Stimulated activated naive B cell treated with anti-CD40 and anti-IgM and Interleukin-4, amounts not matched to agents 10 μg/mL and 1 μg/mL and 100 μg/mL, for 72 hours (primary cell): Measurements from ENCODE around the gene RGN.

Experiments
- ATAC-seq, 2 donors: fragments of 150-1000 bp; cut with Tn5 transposase; replicated peaks; 2 replicates each; pipeline ENCODE4 v1.10.0; 2021; ENCODE audit warnings: moderate library complexity in 1 of 2
- DNase-seq: peaks from one replicate; pipeline ENCODE4 v3.0.0; 2021
- H3K27ac Mint-ChIP-seq: one replicate; pipeline ENCODE4 v1.8.0; 2022; ENCODE audit warnings: mild to moderate bottlenecking, mixed read lengths
- H3K27me3 Mint-ChIP-seq, 2 donors: one replicate each; pipeline ENCODE4 v1.8.0; 2022; ENCODE audit warnings: mixed read lengths in 2 of 2
- H3K36me3 Mint-ChIP-seq, 2 donors: one replicate each; pipeline ENCODE4 v1.8.0; 2022; ENCODE audit warnings: mixed read lengths in 2 of 2, mild to moderate bottlenecking in 1 of 2
- H3K4me1 Mint-ChIP-seq, 2 donors: one replicate each; pipeline ENCODE4 v1.8.0; 2022; ENCODE audit warnings: mixed read lengths in 2 of 2, mild to moderate bottlenecking in 1 of 2
- H3K4me3 Mint-ChIP-seq, 2 donors: one replicate each; pipeline ENCODE4 v1.8.0; 2022; ENCODE audit warnings: mild to moderate bottlenecking in 2 of 2, mixed read lengths in 2 of 2, moderate library complexity in 1 of 2
- H3K9me3 Mint-ChIP-seq, 2 donors: one replicate each; pipeline ENCODE4 v1.8.0; 2022; ENCODE audit warnings: mixed read lengths in 2 of 2, mild to moderate bottlenecking in 1 of 2

Gene RGN

DNA sequence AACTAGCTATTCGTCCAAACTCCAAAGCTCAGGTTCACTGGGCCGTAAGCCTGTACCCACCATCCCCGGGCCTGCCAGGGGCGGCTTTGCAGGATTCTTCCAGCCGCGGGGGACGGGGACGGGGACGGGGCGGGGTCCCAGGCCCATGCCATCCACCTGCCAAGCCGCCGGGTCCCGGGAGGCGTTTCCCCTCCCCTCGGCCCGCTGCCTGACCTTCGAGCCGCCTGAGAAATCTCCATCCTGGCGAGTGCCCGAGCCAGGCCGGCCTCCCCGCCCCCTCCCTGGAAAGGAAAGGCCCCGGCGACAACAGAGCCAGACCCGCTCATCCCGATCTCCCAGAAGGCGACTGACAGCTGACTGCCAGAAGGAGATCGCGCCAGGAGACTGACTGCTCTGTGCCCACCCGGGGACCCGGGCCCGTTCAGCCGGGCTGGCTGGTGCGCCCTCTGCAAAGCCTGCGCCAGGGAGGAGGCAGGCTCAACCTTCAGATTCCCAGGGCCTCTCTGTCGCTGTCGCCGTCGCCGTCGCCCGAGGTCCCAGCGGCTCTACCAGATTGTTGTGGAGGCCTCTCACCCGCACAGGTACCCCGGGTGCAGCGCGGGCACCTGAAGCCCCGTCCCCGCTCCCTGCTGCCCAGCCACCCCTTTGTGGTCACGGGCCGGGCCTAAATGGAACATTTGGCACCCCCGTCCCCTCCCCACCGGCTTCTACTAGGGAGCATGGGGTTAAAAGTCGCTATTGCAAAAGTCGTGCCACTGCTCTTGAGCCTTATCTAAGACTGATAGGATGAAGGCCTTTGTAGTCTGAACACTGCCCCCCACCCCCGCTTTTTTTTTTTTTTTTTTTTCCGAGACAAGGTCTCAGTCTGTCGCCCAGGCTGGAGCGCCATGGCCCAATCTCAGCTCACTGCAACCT, at the start of gene RGN:
Gene RGN, plus strand, starts transcription at position 315 of the 915 bp plus-strand sequence. CDS start 2,702 bp downstream, outside the sequence.
- H3K4me3 Mint-ChIP-seq: no peak within 1 kb of the TSS
- no peak within 1 kb of the TSS for H3K27ac Mint-ChIP-seq
- H3K9me3 Mint-ChIP-seq: no peaks in the 10 kb centered on the region
- no peaks in the 10 kb centered on the region for H3K4me1 Mint-ChIP-seq
- H3K27me3 Mint-ChIP-seq: no peaks in the 10 kb centered on the region
- ATAC-seq (no peak), DNase-seq (no peak)
- H3K36me3 Mint-ChIP-seq: peaks cover under 1% of the 10 kb centered on the region in 2 donors

DNA sequence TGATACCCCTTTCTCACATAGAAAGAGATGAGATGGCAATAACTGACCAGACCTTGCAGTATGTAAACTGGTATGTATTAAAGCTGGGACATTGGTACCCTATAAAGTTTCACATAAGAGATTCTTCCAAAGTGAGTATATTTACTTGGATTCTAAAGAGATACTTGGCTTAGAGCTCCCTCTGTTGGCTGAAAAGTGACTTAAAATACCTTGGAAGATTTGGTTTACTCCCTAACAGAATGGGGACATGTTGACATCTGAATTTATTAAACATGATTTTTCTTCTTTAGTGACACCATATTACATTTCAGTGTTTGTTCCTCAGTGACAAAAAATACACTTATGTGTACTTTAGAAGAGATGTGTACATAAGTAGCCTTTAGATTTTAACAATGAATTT, 47.9 kb upstream of the RGN start:
- Mint-ChIP-seq H3K36me3 (peaks cover 14 to 15% of the 10 kb centered on the region in 2 donors), H3K27me3 (peaks cover 0 to 11% of the 10 kb centered on the region in 2 donors), H3K9me3 (no peaks in the 10 kb centered on the region), H3K27ac (no peak overlapping the region), H3K4me3 (no peak overlapping the region), H3K4me1 (peaks cover 1 to 8% of the 10 kb centered on the region in 2 donors)
- ATAC-seq: no peak
- no peak for DNase-seq

GRCh38 chrX:47047989-47048388, 30.3 kb upstream of the RGN start:
- ATAC-seq (no peak), DNase-seq (no peak)
- Mint-ChIP-seq H3K4me3 (no peak overlapping the region), H3K36me3 (peaks cover 19 to 24% of the 10 kb centered on the region in 2 donors), H3K27me3 (no peaks in the 10 kb centered on the region), H3K4me1 (no peaks in the 10 kb centered on the region), H3K9me3 (peaks cover 0 to 5% of the 10 kb centered on the region in 2 donors), H3K27ac (no peak overlapping the region)

GRCh38 chrX:47059142-47059874, 18.9 kb upstream of the RGN start:
- Mint-ChIP-seq H3K36me3 (peaks cover 22 to 35% of the 10 kb centered on the region in 2 donors), H3K27ac (no peak overlapping the region), H3K27me3 (peaks cover 0 to 6% of the 10 kb centered on the region in 2 donors), H3K4me1 (peaks cover 3 to 9% of the 10 kb centered on the region in 2 donors), H3K4me3 (no peak overlapping the region), H3K9me3 (no peaks in the 10 kb centered on the region)
- DNase-seq (no peak), ATAC-seq (no peak)

GRCh38 chrX:47060708-47061107, 17.5 kb upstream of the RGN start:
- Mint-ChIP-seq H3K4me3 (no peak overlapping the region), H3K27ac (no peak overlapping the region), H3K27me3 (peaks cover 0 to 6% of the 10 kb centered on the region in 2 donors), H3K36me3 (peaks cover 20 to 32% of the 10 kb centered on the region in 2 donors), H3K9me3 (no peaks in the 10 kb centered on the region), H3K4me1 (peaks cover 3 to 9% of the 10 kb centered on the region in 2 donors)
- ATAC-seq: no peak
- DNase-seq: no peak

DNA sequence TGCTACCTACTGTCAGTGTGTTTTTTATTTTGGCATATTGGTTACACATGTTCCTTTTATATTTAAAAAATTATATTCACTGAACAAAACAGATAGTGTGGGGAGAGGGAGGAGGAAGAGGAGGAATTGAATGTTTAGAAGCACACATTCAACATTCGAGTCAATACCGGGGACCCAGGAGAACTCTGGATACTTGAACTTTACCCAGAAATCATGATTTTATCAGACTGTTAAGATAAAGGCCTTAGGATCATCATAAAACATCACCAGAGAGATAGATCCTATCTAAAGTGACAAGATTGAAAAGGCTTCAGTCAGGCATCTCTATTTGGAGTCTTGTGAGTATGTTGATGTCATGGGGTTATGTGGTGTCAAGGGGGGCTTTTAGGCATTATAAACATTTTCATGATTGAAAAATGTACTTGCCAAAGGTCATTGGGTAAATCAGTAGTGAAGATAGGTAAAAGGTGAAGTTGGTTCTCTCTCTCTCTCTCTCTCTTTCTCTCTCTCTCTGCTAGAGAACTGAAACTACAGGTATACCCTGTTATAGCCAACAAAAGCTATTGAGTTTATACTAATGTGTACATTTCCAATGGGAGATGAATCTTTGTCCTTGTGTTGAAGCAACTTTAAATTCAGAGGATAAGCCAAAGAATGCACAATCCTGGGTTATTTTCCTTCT, 16.9 kb upstream of the RGN start:
- H3K36me3 Mint-ChIP-seq: peaks cover 20 to 26% of the 10 kb centered on the region in 2 donors
- peaks cover 3 to 9% of the 10 kb centered on the region in 2 donors for H3K4me1 Mint-ChIP-seq
- peaks cover 0 to 6% of the 10 kb centered on the region in 2 donors for H3K27me3 Mint-ChIP-seq
- no peak overlapping the region for H3K27ac Mint-ChIP-seq
- no peak overlapping the region for H3K4me3 Mint-ChIP-seq
- ATAC-seq: peak; percentile 10 to 29
- no peaks in the 10 kb centered on the region for H3K9me3 Mint-ChIP-seq
- no peak for DNase-seq

DNA sequence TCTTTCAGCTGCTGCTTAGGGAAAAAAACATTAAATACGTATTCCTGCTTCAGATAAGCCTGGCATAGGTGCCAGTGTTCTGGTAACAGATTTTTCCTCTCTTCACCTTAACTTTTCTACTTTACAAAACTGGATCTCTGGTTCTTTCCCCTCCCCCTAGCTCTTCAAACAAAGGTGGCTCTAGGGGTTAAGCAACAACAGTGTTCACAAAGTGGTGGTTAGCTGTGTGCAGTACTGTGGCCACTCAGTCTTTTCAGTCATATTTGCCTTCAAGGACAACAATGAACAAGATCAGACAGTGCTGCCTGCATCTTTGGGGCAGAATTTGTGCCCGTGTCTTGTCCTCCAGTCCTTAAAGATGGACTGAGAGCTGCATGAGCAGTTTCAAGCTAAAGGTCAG, 15.1 kb upstream of the RGN start:
- H3K4me3 Mint-ChIP-seq: no peak overlapping the region
- H3K36me3 Mint-ChIP-seq: peaks cover 11 to 18% of the 10 kb centered on the region in 2 donors
- no peaks in the 10 kb centered on the region for H3K9me3 Mint-ChIP-seq
- H3K27ac Mint-ChIP-seq: no peak overlapping the region
- no peak for ATAC-seq
- H3K27me3 Mint-ChIP-seq: peaks cover 0 to 6% of the 10 kb centered on the region in 2 donors
- DNase-seq: no peak
- peaks cover 3 to 5% of the 10 kb centered on the region in 2 donors for H3K4me1 Mint-ChIP-seq

- H3K4me3 Mint-ChIP-seq: no peak overlapping the region
- no peak for ATAC-seq
These were observed 10.0 kb upstream of the RGN start for GRCh38 chrX:47068214-47068613.

GRCh38 chrX:47068720-47069119, 9.5 kb upstream of the RGN start:
- DNase-seq (no peak), ATAC-seq (no peak)
- H3K27ac Mint-ChIP-seq: no peak overlapping the region
- H3K4me1 Mint-ChIP-seq: no peaks in the 10 kb centered on the region
- peaks cover 6 to 8% of the 10 kb centered on the region in 2 donors for H3K36me3 Mint-ChIP-seq
- no peaks in the 10 kb centered on the region for H3K27me3 Mint-ChIP-seq
- no peak overlapping the region for H3K4me3 Mint-ChIP-seq
- no peaks in the 10 kb centered on the region for H3K9me3 Mint-ChIP-seq

More at GRCh38 chrX:47068214-47068613, 10.0 kb upstream of the RGN start:
- no peak for DNase-seq
- Mint-ChIP-seq H3K27ac (no peak overlapping the region), H3K4me1 (no peaks in the 10 kb centered on the region), H3K36me3 (peaks cover 3 to 5% of the 10 kb centered on the region in 2 donors), H3K9me3 (no peaks in the 10 kb centered on the region), H3K27me3 (no peaks in the 10 kb centered on the region)

GRCh38 chrX:47080215-47080914, 2.1 kb downstream of the RGN start:
- H3K36me3 Mint-ChIP-seq: no peaks in the 10 kb centered on the region
- H3K4me1 Mint-ChIP-seq: no peaks in the 10 kb centered on the region
- ATAC-seq: no peak
- H3K27me3 Mint-ChIP-seq: peaks cover 0 to 7% of the 10 kb centered on the region in 2 donors
- no peaks in the 10 kb centered on the region for H3K9me3 Mint-ChIP-seq
- H3K4me3 Mint-ChIP-seq: no peak overlapping the region
- DNase-seq: no peak
- no peak overlapping the region for H3K27ac Mint-ChIP-seq

GRCh38 chrX:47080915-47081236, 2.6 kb downstream of the RGN start:
- Mint-ChIP-seq H3K4me3 (no peak overlapping the region), H3K27me3 (peaks cover 0 to 7% of the 10 kb centered on the region in 2 donors), H3K9me3 (no peaks in the 10 kb centered on the region), H3K36me3 (no peaks in the 10 kb centered on the region), H3K27ac (no peak overlapping the region), H3K4me1 (no peaks in the 10 kb centered on the region)
- DNase-seq: no peak
- no peak for ATAC-seq

GRCh38 chrX:47091149-47091775, 13.0 kb downstream of the RGN start:
- Mint-ChIP-seq H3K27me3 (no peaks in the 10 kb centered on the region), H3K36me3 (peaks cover 0 to 3% of the 10 kb centered on the region in 2 donors), H3K9me3 (no peaks in the 10 kb centered on the region), H3K27ac (no peak overlapping the region), H3K4me3 (no peak overlapping the region), H3K4me1 (peaks cover 0 to 7% of the 10 kb centered on the region in 2 donors)
- no peak for DNase-seq
- ATAC-seq: peak in 1 of 2 donors; percentile 36

DNA sequence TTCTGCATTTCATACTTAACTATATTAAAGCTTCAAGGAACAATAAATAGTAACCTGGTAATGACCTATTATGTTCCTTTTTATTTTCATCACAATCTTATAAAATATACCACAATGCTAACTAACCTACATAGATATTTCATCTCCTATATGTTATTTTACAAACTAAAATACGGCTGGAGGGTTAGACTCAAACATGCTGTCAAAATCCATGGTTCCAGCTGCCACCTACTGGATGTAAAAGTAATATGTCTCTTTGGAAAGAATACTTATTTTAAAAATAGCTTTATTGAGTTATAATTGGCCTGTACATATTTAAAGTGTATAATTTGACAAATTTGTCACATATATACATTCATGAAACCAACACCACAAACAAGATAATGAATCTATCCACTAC, 15.0 kb downstream of the RGN start:
- Mint-ChIP-seq H3K4me1 (peaks cover 0 to 7% of the 10 kb centered on the region in 2 donors), H3K27ac (no peak overlapping the region), H3K36me3 (peaks cover 0 to 3% of the 10 kb centered on the region in 2 donors), H3K27me3 (peaks cover 0 to 4% of the 10 kb centered on the region in 2 donors), H3K9me3 (no peaks in the 10 kb centered on the region), H3K4me3 (no peak overlapping the region)
- ATAC-seq: no peak
- no peak for DNase-seq
